ENCODE results near the gene GLG1.

DNA sequence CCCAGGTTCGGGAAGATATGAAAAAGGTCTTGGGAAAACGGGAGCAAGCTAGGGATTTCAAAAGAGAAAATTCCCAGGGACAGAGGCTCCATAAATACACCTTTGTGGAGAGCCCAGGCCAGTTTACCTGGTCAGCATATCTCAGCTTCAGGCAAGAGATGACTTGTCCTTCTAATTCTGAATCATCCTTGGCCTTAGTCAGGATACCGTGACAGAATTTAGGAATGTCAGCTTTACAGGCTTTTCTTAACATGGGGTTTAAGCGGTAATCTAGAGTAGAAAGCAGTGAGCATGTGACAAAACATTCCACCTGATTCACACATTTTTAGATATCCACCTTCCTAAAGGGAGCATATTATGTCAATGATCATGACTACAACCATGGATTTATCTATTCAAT lies 144.6 kb downstream of the GLG1 start:
- TF ChIP-seq RCOR1 (IDR thresholded peaks at IDR 0.05; ENCODE audit: low read depth, low read length) (no peak), EP300 (IDR thresholded peaks at IDR 0.05) (no peak), POLR2A (IDR thresholded peaks at IDR 0.05; ENCODE audit: low read length) (no peak), USF2 (IDR thresholded peaks at IDR 0.05) (no peak), PHF8 (IDR thresholded peaks at IDR 0.05; ENCODE audit: borderline replicate concordance, low read depth) (no peak), CEBPB (IDR thresholded peaks at IDR 0.05) (no peak), POLR2AphosphoS2 (conservative IDR thresholded peaks at IDR 0.05; ENCODE audit: low read length) (no peak), HDAC2 (IDR thresholded peaks at IDR 0.05) (no peak)
- TF ChIP-seq, protein P1, sequence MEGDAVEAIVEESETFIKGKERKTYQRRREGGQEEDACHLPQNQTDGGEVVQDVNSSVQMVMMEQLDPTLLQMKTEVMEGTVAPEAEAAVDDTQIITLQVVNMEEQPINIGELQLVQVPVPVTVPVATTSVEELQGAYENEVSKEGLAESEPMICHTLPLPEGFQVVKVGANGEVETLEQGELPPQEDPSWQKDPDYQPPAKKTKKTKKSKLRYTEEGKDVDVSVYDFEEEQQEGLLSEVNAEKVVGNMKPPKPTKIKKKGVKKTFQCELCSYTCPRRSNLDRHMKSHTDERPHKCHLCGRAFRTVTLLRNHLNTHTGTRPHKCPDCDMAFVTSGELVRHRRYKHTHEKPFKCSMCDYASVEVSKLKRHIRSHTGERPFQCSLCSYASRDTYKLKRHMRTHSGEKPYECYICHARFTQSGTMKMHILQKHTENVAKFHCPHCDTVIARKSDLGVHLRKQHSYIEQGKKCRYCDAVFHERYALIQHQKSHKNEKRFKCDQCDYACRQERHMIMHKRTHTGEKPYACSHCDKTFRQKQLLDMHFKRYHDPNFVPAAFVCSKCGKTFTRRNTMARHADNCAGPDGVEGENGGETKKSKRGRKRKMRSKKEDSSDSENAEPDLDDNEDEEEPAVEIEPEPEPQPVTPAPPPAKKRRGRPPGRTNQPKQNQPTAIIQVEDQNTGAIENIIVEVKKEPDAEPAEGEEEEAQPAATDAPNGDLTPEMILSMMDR (IDR thresholded peaks at IDR 0.05): no peak
- TF ChIP-seq, protein P2, sequence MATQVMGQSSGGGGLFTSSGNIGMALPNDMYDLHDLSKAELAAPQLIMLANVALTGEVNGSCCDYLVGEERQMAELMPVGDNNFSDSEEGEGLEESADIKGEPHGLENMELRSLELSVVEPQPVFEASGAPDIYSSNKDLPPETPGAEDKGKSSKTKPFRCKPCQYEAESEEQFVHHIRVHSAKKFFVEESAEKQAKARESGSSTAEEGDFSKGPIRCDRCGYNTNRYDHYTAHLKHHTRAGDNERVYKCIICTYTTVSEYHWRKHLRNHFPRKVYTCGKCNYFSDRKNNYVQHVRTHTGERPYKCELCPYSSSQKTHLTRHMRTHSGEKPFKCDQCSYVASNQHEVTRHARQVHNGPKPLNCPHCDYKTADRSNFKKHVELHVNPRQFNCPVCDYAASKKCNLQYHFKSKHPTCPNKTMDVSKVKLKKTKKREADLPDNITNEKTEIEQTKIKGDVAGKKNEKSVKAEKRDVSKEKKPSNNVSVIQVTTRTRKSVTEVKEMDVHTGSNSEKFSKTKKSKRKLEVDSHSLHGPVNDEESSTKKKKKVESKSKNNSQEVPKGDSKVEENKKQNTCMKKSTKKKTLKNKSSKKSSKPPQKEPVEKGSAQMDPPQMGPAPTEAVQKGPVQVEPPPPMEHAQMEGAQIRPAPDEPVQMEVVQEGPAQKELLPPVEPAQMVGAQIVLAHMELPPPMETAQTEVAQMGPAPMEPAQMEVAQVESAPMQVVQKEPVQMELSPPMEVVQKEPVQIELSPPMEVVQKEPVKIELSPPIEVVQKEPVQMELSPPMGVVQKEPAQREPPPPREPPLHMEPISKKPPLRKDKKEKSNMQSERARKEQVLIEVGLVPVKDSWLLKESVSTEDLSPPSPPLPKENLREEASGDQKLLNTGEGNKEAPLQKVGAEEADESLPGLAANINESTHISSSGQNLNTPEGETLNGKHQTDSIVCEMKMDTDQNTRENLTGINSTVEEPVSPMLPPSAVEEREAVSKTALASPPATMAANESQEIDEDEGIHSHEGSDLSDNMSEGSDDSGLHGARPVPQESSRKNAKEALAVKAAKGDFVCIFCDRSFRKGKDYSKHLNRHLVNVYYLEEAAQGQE (IDR thresholded peaks at IDR 0.05): no peak

Data from A549 (cell line).